Stimulated activated memory B cell treated with anti-CD40 and anti-IgM and Interleukin-4, amounts not matched to agents 10 μg/mL and 1 μg/mL and 100 μg/mL, for 72 hours (primary cell): ENCODE results near the gene SAG.
A peak's percentile ranks its signal among the peaks of the same experiment; 100 is the strongest.

Experiments used
- ATAC-seq: fragments of 150-1000 bp; cut with Tn5 transposase; 2 replicates; pipeline ENCODE4 v1.10.0; 2021
- H3K27ac Mint-ChIP-seq: one replicate; pipeline ENCODE4 v1.8.0; 2022; ENCODE audit warnings: mild to moderate bottlenecking, mixed read lengths
- H3K27me3 Mint-ChIP-seq: one replicate; pipeline ENCODE4 v1.8.0; 2022; ENCODE audit warnings: mixed read lengths
- H3K36me3 Mint-ChIP-seq: one replicate; pipeline ENCODE4 v1.8.0; 2022; ENCODE audit warnings: mixed read lengths
- H3K4me1 Mint-ChIP-seq: one replicate; pipeline ENCODE4 v1.8.0; 2022; ENCODE audit warnings: mixed read lengths
- H3K4me3 Mint-ChIP-seq: one replicate; pipeline ENCODE4 v1.8.0; 2022; ENCODE audit warnings: mild to moderate bottlenecking, moderate library complexity, mixed read lengths
- H3K9me3 Mint-ChIP-seq: one replicate; pipeline ENCODE4 v1.8.0; 2022; ENCODE audit warnings: mixed read lengths

Gene SAG

DNA sequence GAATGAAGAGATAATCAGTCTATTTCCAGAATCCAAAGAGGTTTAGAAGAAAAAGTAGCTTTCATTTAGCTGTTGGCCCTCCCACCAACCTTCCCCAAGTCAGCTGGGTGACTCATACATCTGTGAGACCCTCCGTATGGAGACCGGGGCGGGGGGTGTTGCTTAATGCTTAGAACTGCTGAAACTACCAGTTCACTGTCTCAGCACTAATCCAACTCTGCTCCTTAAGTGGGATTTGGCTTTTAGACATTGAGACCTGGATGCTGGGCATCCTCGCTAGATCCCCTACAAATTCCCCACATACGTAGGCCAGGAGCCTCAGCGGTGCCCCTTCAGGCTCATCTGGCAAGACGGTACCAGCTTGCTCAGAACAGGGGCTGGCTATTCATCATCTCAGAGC lies at the start of gene SAG:
Gene SAG, plus strand, starts transcription at position 252 of the 400 bp plus-strand sequence. CDS start 1,374 bp downstream, outside the sequence.
- H3K27ac Mint-ChIP-seq, result peak within 1 kb of the TSS; percentile 50
- no peaks in the 10 kb centered on the region for H3K9me3 Mint-ChIP-seq
- no peaks in the 10 kb centered on the region for H3K27me3 Mint-ChIP-seq
- ATAC-seq, result no peak
- no peaks in the 10 kb centered on the region for H3K36me3 Mint-ChIP-seq
- H3K4me1 Mint-ChIP-seq, result peaks cover 23% of the 10 kb centered on the region
- H3K4me3 Mint-ChIP-seq, result no peak within 1 kb of the TSS

DNA sequence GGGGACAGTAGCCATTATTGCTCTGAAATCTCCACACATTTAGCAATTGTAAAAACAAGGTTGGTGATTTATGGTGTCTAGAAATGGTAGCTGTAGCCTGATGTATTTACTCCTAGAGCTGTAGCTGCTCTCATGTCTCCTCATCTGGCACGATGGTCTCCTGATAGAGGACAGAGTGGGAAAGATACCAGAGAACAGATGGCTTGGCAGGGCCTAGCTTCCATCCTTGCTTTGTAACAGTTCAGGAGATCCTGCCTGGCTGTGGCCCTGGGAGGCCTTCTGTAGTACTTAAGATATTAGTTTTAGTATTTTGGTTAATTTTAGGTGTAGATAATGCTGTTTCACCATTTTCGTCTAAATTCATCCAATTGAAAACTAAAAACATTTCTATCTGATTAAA lies 49.4 kb upstream of the SAG start:
- peaks cover 60% of the 10 kb centered on the region for H3K4me1 Mint-ChIP-seq
- no peak for ATAC-seq
- no peak overlapping the region for H3K4me3 Mint-ChIP-seq

DNA sequence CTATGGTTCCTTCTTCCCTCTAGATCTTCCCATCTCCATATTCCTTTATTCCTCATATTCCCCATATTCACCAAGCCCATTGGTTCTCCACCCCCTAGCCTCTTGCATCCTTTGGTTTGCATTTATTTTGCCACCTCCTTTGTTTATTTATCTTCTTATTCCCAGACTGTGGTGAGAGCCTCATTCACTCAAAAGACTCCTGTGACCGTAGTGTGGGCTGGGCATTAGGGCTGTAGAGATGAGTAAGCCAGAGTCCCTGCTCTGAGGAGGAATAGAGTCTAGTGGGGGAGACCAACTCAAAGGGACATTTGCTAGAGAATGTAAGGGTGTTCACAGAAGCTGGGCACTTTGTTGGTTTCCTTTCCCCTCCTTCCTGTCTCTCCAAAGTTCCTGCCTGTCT lies 47.9 kb upstream of the SAG start:
- peaks cover 64% of the 10 kb centered on the region for H3K36me3 Mint-ChIP-seq
- no peak overlapping the region for H3K4me3 Mint-ChIP-seq
- H3K27ac Mint-ChIP-seq, result peak overlapping the region; percentile 40
- H3K4me1 Mint-ChIP-seq, result peaks cover 51% of the 10 kb centered on the region
- no peaks in the 10 kb centered on the region for H3K27me3 Mint-ChIP-seq
- ATAC-seq, result no peak
- H3K9me3 Mint-ChIP-seq, result no peaks in the 10 kb centered on the region

More for the DNA sequence above, 49.4 kb upstream of the SAG start:
- H3K36me3 Mint-ChIP-seq, result peaks cover 54% of the 10 kb centered on the region
- no peaks in the 10 kb centered on the region for H3K9me3 Mint-ChIP-seq
- H3K27ac Mint-ChIP-seq, result no peak overlapping the region
- H3K27me3 Mint-ChIP-seq, result no peaks in the 10 kb centered on the region

DNA sequence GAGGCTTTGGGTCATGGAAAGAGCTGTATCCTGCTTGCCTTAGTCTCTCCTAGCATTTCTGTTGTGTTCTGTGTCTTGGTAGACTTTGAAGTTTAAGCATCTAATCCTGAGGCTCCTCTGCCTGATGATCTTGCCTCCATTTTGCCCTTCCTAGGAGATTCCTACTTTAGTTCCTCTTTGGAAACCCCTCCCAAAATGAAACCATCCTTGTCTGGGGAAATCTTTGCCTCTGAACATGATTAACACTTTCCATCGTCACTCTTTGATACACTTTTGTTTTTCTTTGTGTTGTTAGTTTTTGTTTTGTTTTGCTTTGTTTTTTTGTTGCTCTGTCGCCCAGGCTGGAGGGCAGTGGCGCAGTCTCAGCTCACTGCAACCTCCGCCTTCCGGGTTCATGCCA lies 47.0 kb upstream of the SAG start:
- H3K27ac Mint-ChIP-seq, result peak overlapping the region; percentile 40
- no peaks in the 10 kb centered on the region for H3K9me3 Mint-ChIP-seq
- H3K36me3 Mint-ChIP-seq, result peaks cover 64% of the 10 kb centered on the region
- H3K27me3 Mint-ChIP-seq, result no peaks in the 10 kb centered on the region
- ATAC-seq, result no peak
- H3K4me3 Mint-ChIP-seq, result no peak overlapping the region
- peaks cover 44% of the 10 kb centered on the region for H3K4me1 Mint-ChIP-seq

DNA sequence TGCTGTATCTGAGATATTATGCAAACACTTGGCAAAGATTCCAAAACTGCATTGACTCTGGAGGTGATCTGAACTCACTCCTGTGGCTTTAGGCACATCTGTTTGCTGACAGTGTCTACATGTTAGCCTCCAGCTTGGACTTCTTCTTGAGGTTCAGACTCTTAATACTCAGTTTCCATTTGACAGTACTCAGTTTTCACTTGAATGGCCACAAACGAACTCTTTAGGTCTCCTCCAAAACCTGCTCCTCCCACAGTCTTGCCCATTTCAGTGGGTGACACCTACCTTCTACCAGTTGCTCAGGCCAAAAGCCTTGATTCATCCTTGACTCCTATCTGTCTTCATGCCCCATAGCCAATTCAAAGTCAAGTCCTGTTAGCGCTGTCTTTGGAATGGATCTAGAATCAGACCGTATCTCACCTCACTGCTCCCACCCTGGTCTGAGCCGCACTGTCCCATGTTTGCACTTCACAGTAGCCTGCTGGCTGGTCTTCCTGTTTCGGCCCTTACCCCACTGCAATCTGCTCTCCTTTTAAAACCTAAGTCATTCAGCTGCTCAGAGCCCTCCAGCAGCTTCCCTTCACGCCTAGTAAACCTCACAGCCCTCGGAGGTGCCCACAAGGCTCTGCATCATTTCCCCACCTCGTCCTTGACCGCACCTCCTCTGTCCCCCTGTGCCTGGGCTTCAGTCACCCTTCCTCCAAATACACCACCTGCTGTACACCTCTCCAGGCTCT lies 45.6 kb upstream of the SAG start:
- H3K27me3 Mint-ChIP-seq, result no peaks in the 10 kb centered on the region
- no peak overlapping the region for H3K4me3 Mint-ChIP-seq
- H3K4me1 Mint-ChIP-seq, result peaks cover 57% of the 10 kb centered on the region
- peak; percentile 71 for ATAC-seq
- peak overlapping the region; percentile 79 for H3K27ac Mint-ChIP-seq
- H3K9me3 Mint-ChIP-seq, result no peaks in the 10 kb centered on the region
- peaks cover 77% of the 10 kb centered on the region for H3K36me3 Mint-ChIP-seq

DNA sequence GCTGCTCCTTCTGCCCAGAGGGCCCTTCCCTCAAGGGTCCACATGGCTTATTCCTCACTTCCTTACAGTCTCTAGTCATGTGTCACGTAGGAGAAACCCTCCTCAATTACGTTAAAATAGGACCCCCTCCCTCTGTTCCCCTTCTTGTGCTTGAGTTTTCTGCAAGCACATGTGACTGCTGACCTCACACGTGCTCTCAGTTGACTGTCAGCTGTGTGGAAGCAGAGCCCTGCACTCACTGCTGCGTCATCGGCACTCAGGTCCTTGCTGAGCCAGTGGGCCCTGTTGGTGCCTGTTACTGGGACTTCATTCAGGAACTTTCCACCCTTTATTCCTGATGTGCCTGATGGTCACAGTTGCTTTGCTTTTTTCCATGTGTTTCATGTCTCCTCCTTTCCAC lies 45.1 kb upstream of the SAG start:
- peaks cover 81% of the 10 kb centered on the region for H3K36me3 Mint-ChIP-seq
- H3K4me3 Mint-ChIP-seq, result no peak overlapping the region
- H3K27me3 Mint-ChIP-seq, result no peaks in the 10 kb centered on the region
- H3K9me3 Mint-ChIP-seq, result no peaks in the 10 kb centered on the region
- H3K27ac Mint-ChIP-seq, result peak overlapping the region; percentile 79
- H3K4me1 Mint-ChIP-seq, result peaks cover 62% of the 10 kb centered on the region
- no peak for ATAC-seq

DNA sequence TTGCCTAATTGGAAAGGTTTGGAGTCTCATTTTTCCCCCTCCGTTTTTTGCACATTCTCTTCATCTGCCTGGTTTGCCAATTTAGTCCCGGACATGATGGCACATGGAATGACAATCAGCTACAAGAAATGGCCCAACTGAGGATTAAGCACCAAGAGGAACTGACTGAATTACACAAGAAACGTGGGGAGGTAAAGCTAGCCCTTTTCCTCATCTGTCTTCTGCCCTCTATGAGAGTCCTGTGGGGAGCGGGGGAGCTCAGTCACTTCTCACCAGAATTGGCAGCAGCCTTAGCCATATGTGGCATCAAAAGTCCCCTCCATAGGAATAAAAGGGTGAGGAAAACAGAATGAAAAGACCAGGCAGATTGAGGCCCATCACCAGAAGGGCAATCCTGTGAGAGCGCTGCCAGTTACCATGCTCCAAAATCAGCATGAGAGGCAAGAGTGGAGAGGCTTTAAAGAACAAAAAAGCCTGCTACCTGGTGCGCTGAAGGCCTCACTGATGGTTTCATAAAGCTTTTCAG lies 44.5 kb upstream of the SAG start:
- Mint-ChIP-seq H3K27me3 (no peaks in the 10 kb centered on the region), H3K36me3 (peaks cover 84% of the 10 kb centered on the region), H3K4me1 (peaks cover 67% of the 10 kb centered on the region), H3K4me3 (no peak overlapping the region), H3K27ac (peak overlapping the region; percentile 79), H3K9me3 (no peaks in the 10 kb centered on the region)
- no peak for ATAC-seq

DNA sequence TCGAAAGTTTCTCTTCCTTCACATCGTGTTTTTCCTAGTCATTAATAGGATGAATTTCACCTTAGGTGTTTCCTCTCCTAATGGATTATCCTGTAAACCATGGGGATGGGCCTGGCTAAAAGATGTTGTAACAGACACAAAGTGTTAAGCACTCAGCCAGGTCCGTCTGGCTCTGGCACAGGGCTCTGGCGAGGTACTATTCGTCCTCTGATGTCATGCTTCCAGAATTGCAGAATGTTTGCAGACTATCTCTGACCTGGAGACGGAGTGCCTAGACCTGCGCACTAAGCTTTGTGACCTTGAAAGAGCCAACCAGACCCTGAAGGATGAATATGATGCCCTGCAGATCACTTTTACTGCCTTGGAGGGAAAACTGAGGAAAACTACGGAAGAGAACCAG lies 42.9 kb upstream of the SAG start:
- Mint-ChIP-seq H3K4me1 (peaks cover 69% of the 10 kb centered on the region), H3K27ac (no peak overlapping the region), H3K9me3 (no peaks in the 10 kb centered on the region), H3K27me3 (no peaks in the 10 kb centered on the region), H3K4me3 (no peak overlapping the region), H3K36me3 (peaks cover 83% of the 10 kb centered on the region)
- no peak for ATAC-seq

DNA sequence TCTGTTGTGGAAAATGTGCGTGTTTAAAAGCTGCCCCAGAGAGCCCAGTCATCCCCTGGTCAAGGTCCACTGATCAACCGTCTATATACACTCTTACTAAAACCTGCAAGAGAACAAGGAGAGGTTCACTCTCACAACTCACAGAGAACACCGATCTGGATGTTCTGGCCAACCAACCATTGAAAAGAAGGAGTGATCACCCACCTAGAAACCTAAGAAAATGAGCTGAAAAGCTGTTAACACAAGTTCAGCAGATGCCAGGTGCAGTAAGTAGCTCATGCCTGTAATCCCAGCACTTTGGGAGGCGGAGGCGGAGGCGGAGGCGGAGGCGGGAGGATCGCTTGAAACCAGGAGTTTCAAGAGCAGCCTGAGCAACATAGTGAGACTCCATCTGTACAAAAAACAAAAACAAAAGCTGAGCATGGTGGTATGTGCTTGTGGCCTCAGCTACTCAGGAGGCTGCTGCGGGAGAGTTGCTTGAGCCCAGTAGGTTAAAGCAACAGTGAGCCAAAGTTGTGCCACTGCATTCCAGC lies 41.7 kb upstream of the SAG start:
- H3K4me1 Mint-ChIP-seq, result peaks cover 71% of the 10 kb centered on the region
- no peak overlapping the region for H3K4me3 Mint-ChIP-seq
- H3K36me3 Mint-ChIP-seq, result peaks cover 83% of the 10 kb centered on the region
- ATAC-seq, result no peak
- no peaks in the 10 kb centered on the region for H3K9me3 Mint-ChIP-seq
- peak overlapping the region; percentile 77 for H3K27ac Mint-ChIP-seq
- no peaks in the 10 kb centered on the region for H3K27me3 Mint-ChIP-seq

DNA sequence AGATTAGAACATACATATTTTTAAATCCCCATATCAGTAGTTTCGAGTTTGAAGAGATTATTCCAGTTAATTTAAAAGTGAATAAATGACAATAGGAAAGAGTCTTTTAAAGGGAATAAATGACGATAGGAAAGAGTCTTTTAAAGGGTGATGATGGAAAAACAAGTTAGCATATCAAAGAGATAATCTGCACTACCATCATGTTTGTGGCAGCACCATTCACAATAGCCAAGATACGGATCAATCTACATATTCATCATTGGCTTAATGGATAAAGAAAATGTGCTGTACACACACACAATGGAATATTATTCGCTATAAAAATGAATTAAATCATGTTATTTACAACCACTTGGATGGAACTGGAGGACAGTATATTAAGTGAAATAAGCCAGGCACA lies 41.1 kb upstream of the SAG start:
- Mint-ChIP-seq H3K4me1 (peaks cover 67% of the 10 kb centered on the region), H3K36me3 (peaks cover 82% of the 10 kb centered on the region), H3K27ac (peak overlapping the region; percentile 77), H3K4me3 (no peak overlapping the region), H3K9me3 (no peaks in the 10 kb centered on the region), H3K27me3 (no peaks in the 10 kb centered on the region)
- ATAC-seq, result no peak

DNA sequence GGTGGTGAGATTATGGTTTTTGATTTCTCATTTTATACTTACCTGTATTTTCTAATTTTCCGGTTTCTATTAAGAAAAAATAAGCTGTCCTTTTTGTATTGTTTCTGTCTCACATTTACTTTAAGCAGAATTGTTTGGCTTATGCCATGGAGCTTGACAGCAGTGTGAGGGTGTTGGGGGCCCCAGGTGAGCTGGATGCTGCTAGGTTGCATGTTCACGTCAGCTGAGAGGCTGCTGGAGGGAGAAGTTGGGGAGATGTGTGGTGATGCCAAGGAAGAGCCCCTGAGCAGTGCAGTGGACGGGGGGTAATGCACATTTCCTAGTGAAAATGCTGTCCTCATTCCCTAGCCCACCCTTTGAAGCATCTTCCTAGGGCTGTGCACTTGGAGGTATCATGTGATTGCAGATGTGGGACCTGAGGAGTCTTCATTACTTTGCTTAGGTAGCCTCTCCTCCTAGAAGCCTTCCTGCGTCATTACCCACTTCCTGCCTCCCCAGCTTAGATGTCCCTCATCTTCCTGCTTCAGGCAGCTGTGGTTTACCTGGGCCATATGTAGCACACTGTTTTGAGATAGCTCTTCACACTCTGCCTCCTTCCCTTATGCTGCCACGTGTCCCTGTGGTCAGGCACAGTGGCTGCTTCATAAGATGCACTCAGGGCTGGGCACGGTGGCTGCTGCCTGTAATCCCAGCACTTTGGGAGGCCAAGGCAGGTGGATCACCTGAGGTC lies 39.9 kb upstream of the SAG start:
- H3K9me3 Mint-ChIP-seq, result no peaks in the 10 kb centered on the region
- H3K27me3 Mint-ChIP-seq, result no peaks in the 10 kb centered on the region
- H3K27ac Mint-ChIP-seq, result peak overlapping the region; percentile 77
- no peak overlapping the region for H3K4me3 Mint-ChIP-seq
- peak; percentile 99 for ATAC-seq
- peaks cover 58% of the 10 kb centered on the region for H3K4me1 Mint-ChIP-seq
- H3K36me3 Mint-ChIP-seq, result peaks cover 82% of the 10 kb centered on the region

DNA sequence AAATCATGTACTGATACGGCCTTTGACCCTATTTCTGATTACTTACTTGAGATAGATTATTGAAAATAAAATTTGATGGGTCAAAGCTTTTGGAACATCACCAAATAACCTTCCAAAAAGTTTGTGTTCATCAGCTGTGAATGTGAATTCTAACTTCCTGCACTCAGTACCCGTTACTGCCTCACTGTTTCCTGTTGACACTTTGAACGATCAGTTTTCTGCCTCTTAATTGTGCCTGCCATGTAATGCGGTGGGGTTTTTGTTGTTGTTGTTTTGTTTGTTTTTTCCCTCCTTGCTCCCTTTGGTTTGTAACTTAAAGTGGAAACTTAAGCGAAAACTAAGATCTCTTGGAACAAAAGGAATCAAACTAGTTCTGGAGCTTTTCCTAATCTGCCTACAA lies 37.2 kb upstream of the SAG start:
- no peak for ATAC-seq
- peak overlapping the region; percentile 70 for H3K27ac Mint-ChIP-seq

DNA sequence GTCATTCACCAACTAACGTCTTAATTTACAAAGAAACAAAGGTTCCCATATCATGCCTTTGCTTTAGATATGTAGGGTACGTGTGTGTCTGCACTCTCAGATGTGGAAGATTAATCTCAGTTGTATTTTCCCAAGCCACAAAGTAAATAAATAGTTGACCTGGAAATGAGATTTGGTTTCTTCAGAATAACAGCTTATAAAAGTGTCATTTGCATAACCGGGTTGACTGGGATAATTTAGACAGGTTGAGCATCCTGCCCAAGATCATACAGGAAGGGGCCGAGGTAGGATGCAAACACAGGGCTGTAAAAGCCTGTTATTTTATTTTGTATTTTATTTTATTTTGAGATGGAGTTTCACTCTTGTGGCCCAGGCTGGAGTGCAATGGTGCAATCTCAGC lies 36.7 kb upstream of the SAG start:
- no peak for ATAC-seq
- H3K4me1 Mint-ChIP-seq, result peaks cover 51% of the 10 kb centered on the region
- no peaks in the 10 kb centered on the region for H3K9me3 Mint-ChIP-seq
- peaks cover 88% of the 10 kb centered on the region for H3K36me3 Mint-ChIP-seq
- H3K27ac Mint-ChIP-seq, result peak overlapping the region; percentile 70
- H3K27me3 Mint-ChIP-seq, result no peaks in the 10 kb centered on the region
- no peak overlapping the region for H3K4me3 Mint-ChIP-seq

More for the DNA sequence above, 37.2 kb upstream of the SAG start:
- peaks cover 56% of the 10 kb centered on the region for H3K4me1 Mint-ChIP-seq
- H3K4me3 Mint-ChIP-seq, result no peak overlapping the region
- no peaks in the 10 kb centered on the region for H3K27me3 Mint-ChIP-seq
- no peaks in the 10 kb centered on the region for H3K9me3 Mint-ChIP-seq
- H3K36me3 Mint-ChIP-seq, result peaks cover 86% of the 10 kb centered on the region

DNA sequence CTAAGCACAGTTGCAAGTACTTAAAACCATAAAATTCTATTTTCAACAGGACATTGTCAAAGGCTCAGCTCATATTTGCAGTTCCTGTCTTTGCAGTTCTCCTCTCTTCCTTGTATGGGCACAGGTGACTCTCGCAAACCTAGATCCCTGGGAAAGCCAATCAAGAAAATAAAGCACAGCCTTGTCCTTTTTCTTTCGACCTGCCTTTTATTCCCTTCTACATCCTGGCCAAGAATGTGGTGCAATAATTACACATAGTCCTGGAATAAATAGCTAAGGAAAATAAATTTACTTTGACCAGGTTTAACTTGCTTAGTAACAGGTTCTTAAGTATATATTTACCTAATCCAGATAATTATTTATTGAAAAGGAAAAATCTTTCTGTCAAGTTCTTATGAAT lies 35.9 kb upstream of the SAG start:
- no peak overlapping the region for H3K4me3 Mint-ChIP-seq
- no peak overlapping the region for H3K27ac Mint-ChIP-seq
- peaks cover 86% of the 10 kb centered on the region for H3K36me3 Mint-ChIP-seq
- H3K27me3 Mint-ChIP-seq, result no peaks in the 10 kb centered on the region
- ATAC-seq, result no peak
- no peaks in the 10 kb centered on the region for H3K9me3 Mint-ChIP-seq
- H3K4me1 Mint-ChIP-seq, result peaks cover 44% of the 10 kb centered on the region

DNA sequence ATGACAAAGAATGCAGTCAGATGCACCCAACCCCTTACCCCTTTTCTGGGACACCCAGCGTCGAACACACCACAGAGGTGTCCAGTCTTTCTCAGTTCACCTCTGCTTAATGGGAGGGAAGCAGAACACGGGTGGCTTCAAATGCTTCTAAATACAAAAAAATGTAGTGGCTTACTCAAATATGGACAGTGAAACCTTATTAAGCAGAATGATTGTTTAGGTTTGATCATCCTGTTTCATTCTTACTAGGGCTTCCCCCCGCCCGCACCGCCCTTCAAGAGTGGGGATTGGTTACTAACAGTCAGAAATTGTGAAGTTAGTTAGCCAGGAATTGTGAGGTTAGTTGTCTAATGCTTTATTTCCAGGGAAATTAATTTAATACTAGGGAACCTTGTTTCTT lies 34.5 kb upstream of the SAG start:
- H3K4me3 Mint-ChIP-seq, result no peak overlapping the region
- peaks cover 30% of the 10 kb centered on the region for H3K4me1 Mint-ChIP-seq
- no peaks in the 10 kb centered on the region for H3K9me3 Mint-ChIP-seq
- H3K27ac Mint-ChIP-seq, result no peak overlapping the region
- ATAC-seq, result no peak
- peaks cover 84% of the 10 kb centered on the region for H3K36me3 Mint-ChIP-seq
- no peaks in the 10 kb centered on the region for H3K27me3 Mint-ChIP-seq
